SU-DHL-6 (cell line): ENCODE data around the gene TRIM43B.
"Not testable (repeated sequence)": the region's sequence is repeated elsewhere in the genome, so short reads cannot be mapped to it uniquely, and the experiment has no call there.

Experiments used
- H2AFZ ChIP-seq: fragments of 200-600 bp; sonication (generic); 2 replicates; pipeline ENCODE4 v1.6.1; 2014; ENCODE audit warnings: low read depth, mild to moderate bottlenecking, moderate library complexity, mixed read lengths, antibody characterized with exemption, low read length; ENCODE audit not compliant: severe bottlenecking
- H3F3A ChIP-seq: fragments of 200-600 bp; shearing (Covaris generic); 2 replicates; pipeline ENCODE4 v1.6.0; 2016; ENCODE audit warnings: antibody characterized with exemption, mild to moderate bottlenecking; ENCODE audit not compliant: insufficient read depth
- H3K27ac ChIP-seq: fragments of 200-600 bp; sonication (generic); 2 replicates; pipeline ENCODE4 v1.5.1; 2016; ENCODE audit warnings: low read depth, mild to moderate bottlenecking, low read length, moderate library complexity, mixed read lengths
- H3K27me3 ChIP-seq: fragments of 200-600 bp; sonication (generic), shearing (Covaris generic); 2 replicates; pipeline ENCODE4 v1.6.0; 2014; ENCODE audit warnings: mild to moderate bottlenecking, low read length
- H3K36me3 ChIP-seq: fragments of 200-600 bp; sonication (generic); 2 replicates; pipeline ENCODE4 v1.6.1; 2014; ENCODE audit warnings: mild to moderate bottlenecking, low read length, mixed read lengths
- H3K4me2 ChIP-seq: fragments of 300-600, 200-600 bp; shearing (Covaris generic), sonication (generic); 2 replicates; pipeline ENCODE4 v1.6.0; 2014; ENCODE audit warnings: low read length, low read depth, mild to moderate bottlenecking; ENCODE audit not compliant: poor library complexity, severe bottlenecking
- H3K4me3 ChIP-seq: fragments of 200-600 bp; sonication (generic); 2 replicates; pipeline ENCODE4 v1.5.1; 2014; ENCODE audit warnings: antibody characterized with exemption, low read length, mild to moderate bottlenecking, mixed read lengths; ENCODE audit not compliant: insufficient read depth, poor library complexity, severe bottlenecking
- H3K79me2 ChIP-seq: fragments of 200-600 bp; sonication (generic); 2 replicates; pipeline ENCODE4 v1.6.1; 2014; ENCODE audit warnings: mild to moderate bottlenecking, low read length, moderate library complexity; ENCODE audit not compliant: insufficient read depth
- H3K9ac ChIP-seq: fragments of 200-600 bp; sonication (generic); 2 replicates; pipeline ENCODE4 v1.7.0; 2014; ENCODE audit warnings: mild to moderate bottlenecking, low read length
- H3K9me2 ChIP-seq: fragments of 200-600 bp; sonication (generic); replicated peaks from 2 replicates; pipeline ENCODE4 v1.6.1; 2014; ENCODE audit warnings: low read length; ENCODE audit not compliant: insufficient read depth
- H3K9me3 ChIP-seq: fragments of 200-600 bp; sonication (generic); 2 replicates; pipeline ENCODE4 v1.6.1; 2014; ENCODE audit warnings: low read length, mixed read lengths; ENCODE audit not compliant: insufficient read depth
- H4K20me1 ChIP-seq: fragments of 200-600 bp; sonication (generic); 2 replicates; pipeline ENCODE4 v1.6.1; 2014; ENCODE audit warnings: low read depth, mild to moderate bottlenecking, antibody characterized with exemption, low read length, moderate library complexity, mixed read lengths
- EZH2phosphoT487 ChIP-seq: fragments of 200-600 bp; sonication (generic), shearing (Covaris generic); conservative IDR thresholded peaks from 2 replicates; pipeline ENCODE4 v1.6.1; 2018; ENCODE audit warnings: mild to moderate bottlenecking, antibody characterized with exemption, low read length, moderate library complexity, mixed read lengths
- TF ChIP-seq, protein P1 (sequence below): fragments of 200-600 bp; sonication (generic); IDR thresholded peaks from one replicate; pipeline ENCODE4 v1.5.1; 2017; ENCODE audit warnings: antibody characterized with exemption, mild to moderate bottlenecking, low read length, moderate library complexity; ENCODE audit not compliant: insufficient read depth, poor library complexity, severe bottlenecking

Gene TRIM43B

DNA sequence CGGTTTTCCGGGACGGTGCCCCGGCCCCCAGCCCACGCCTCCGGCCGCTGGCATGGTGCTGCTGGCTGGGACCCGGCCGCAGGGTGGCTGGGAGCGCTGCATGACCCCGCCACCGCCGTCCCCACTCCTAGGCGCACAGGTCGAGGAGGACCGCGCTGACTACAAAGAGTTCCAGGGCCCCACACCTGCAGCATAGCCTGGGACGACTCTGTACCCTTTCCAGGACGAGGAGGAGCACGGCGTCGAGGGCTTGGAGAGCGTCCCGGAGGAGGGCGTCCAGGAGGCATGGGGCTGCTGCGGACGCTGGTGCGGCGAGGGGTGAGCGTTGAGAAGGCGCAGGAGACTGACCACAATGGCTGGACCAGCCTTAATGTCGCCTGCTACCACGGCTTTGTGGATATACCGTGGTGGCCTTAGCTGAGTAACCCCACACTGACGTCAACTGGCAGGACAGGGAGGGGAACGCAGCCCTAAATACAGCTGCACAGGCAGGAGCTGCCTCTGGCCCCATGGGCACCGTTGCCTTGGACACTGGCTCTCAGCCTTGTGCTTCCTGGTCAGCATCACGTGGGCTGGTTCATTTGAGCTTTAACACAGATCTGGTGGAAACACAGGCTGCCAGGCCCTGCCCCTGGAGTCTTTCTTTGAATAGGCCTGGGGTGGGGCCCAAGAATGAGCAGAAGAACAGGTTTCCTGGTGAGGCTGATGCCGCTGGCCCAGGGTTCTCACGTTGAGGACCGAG, 40.9 kb upstream of the TRIM43B start:
- Histone ChIP-seq H3K79me2 (no peaks in the 10 kb centered on the region), H3K4me3 (no peak overlapping the region), H3F3A (no peaks in the 10 kb centered on the region), H3K36me3 (no peaks in the 10 kb centered on the region), H3K27ac (no peak overlapping the region), H3K9me3 (no peaks in the 10 kb centered on the region), H2AFZ (no peak overlapping the region), H3K9me2 (no peaks in the 10 kb centered on the region), H3K27me3 (no peaks in the 10 kb centered on the region), H3K9ac (no peak overlapping the region), H3K4me2 (no peak overlapping the region), H4K20me1 (no peaks in the 10 kb centered on the region)
- no peak for TF ChIP-seq EZH2phosphoT487
- TF ChIP-seq, protein P1, sequence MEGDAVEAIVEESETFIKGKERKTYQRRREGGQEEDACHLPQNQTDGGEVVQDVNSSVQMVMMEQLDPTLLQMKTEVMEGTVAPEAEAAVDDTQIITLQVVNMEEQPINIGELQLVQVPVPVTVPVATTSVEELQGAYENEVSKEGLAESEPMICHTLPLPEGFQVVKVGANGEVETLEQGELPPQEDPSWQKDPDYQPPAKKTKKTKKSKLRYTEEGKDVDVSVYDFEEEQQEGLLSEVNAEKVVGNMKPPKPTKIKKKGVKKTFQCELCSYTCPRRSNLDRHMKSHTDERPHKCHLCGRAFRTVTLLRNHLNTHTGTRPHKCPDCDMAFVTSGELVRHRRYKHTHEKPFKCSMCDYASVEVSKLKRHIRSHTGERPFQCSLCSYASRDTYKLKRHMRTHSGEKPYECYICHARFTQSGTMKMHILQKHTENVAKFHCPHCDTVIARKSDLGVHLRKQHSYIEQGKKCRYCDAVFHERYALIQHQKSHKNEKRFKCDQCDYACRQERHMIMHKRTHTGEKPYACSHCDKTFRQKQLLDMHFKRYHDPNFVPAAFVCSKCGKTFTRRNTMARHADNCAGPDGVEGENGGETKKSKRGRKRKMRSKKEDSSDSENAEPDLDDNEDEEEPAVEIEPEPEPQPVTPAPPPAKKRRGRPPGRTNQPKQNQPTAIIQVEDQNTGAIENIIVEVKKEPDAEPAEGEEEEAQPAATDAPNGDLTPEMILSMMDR, result no peak

GRCh38 chr2:95524195-95524594, 39.6 kb upstream of the TRIM43B start:
- Histone ChIP-seq H3K27me3 (no peaks in the 10 kb centered on the region), H2AFZ (no peak overlapping the region), H3K4me3 (no peak overlapping the region), H3K36me3 (no peaks in the 10 kb centered on the region), H3K27ac (no peak overlapping the region), H3K4me2 (no peak overlapping the region), H3K9me3 (no peaks in the 10 kb centered on the region), H4K20me1 (no peaks in the 10 kb centered on the region), H3F3A (no peaks in the 10 kb centered on the region), H3K79me2 (no peaks in the 10 kb centered on the region), H3K9me2 (no peaks in the 10 kb centered on the region), H3K9ac (no peak overlapping the region)
- TF ChIP-seq, protein P1, result no peak
- no peak for TF ChIP-seq EZH2phosphoT487

GRCh38 chr2:95514718-95515117, 30.2 kb upstream of the TRIM43B start:
- H3F3A ChIP-seq, result no peaks in the 10 kb centered on the region
- TF ChIP-seq, protein P1, result no peak
- TF ChIP-seq EZH2phosphoT487, result no peak
- H3K4me2 ChIP-seq, result no peak overlapping the region
- H3K9ac ChIP-seq, result no peak overlapping the region
- H4K20me1 ChIP-seq, result no peaks in the 10 kb centered on the region
- no peaks in the 10 kb centered on the region for H3K9me3 ChIP-seq
- H3K9me2 ChIP-seq, result no peaks in the 10 kb centered on the region
- no peaks in the 10 kb centered on the region for H3K36me3 ChIP-seq
- no peaks in the 10 kb centered on the region for H3K79me2 ChIP-seq
- H3K27me3 ChIP-seq, result no peaks in the 10 kb centered on the region
- no peak overlapping the region for H3K4me3 ChIP-seq
- no peak overlapping the region for H2AFZ ChIP-seq
- no peak overlapping the region for H3K27ac ChIP-seq

DNA sequence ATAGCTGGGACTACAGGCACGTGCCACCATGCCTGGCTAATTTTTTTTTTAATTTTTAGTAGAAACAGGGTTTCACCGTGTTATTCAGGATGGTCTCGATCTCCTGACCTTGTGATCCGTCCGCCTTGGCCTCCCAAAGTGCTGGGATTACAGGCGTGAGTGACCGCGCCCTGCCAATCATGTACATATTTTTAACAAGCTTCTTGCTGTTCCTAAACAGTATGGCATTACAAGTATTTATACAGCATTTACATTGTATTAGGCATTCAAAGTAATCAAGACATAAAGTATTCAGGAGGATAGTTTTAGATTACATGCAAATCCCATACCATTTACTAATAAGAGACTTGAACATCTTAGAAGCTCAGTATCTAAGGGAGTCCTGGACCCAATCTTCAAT, 29.7 kb upstream of the TRIM43B start:
- H3K9ac ChIP-seq, H3K9me3 ChIP-seq, H2AFZ ChIP-seq, H3K27ac ChIP-seq, H3K27me3 ChIP-seq, H4K20me1 ChIP-seq, H3K4me3 ChIP-seq, H3K36me3 ChIP-seq, H3K79me2 ChIP-seq, H3F3A ChIP-seq, H3K9me2 ChIP-seq, H3K4me2 ChIP-seq: not testable (repeated sequence)
